GM10266 (cell line): ENCODE measurements around the gene ASB1.

Experiments
- DNase-seq: peaks from one replicate; pipeline ENCODE4 v3.0.0; 2012; ENCODE audit errors: extremely low spot score
- CTCF ChIP-seq: IDR thresholded peaks from 2 replicates; pipeline ENCODE4 v1.5.1; 2012; ENCODE audit warnings: mild to moderate bottlenecking, low read depth; ENCODE audit not compliant: control insufficient read depth, insufficient read depth; ENCODE audit errors: missing control alignments

ASB1 gene

GRCh38 chr2:238473523-238473922, 46.8 kb downstream of the ASB1 start:
- TF ChIP-seq CTCF: no peak
- DNase-seq: no peak

DNA sequence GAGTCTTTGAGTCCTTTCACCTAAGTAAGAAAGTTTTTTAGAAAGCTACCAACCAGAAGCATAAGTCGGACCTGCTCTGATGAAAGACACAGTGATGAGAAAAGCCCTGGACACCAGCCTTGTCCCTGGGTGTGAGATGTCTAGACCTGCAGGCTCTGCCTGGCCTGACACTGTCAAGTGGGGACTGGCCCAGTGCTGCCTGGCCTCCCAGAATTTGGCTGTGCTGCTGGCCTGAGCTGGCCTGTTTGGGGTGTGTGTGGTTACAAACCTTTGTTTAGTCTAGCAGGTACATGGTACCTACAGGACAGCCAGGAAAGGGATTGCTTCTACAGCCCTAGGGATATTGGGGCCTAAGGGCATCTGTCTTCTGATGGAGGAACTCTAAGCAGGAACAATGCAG, 48.3 kb downstream of the ASB1 start:
- TF ChIP-seq CTCF: no peak

GRCh38 chr2:238475566-238475965, 48.8 kb downstream of the ASB1 start:
- DNase-seq: no peak
- no peak for TF ChIP-seq CTCF

More for the DNA sequence above, 48.3 kb downstream of the ASB1 start:
- no peak for DNase-seq

DNA sequence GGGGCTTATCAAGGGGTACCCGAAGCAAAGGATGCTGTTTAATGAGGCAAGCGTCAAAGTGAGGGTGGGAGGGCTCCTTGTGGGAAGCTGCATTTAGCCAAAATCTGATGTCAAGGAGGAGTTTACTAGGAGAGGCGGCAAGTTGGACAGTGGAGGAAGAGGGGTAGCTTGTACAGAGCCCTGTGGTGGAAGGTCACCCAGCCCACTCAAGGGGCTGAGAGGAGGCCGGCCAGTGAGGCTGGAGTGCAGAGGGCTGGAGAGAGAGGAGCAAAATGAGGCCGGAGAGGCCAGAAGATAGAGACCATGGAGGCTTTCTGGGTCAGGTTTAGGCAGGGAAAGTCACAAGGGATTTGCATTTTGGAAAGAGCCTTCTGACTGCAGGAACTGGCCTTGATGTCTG, 49.5 kb downstream of the ASB1 start:
- no peak for TF ChIP-seq CTCF
- DNase-seq: no peak

GRCh38 chr2:238478216-238478615, 51.5 kb downstream of the ASB1 start:
- TF ChIP-seq CTCF: no peak
- no peak for DNase-seq

DNA sequence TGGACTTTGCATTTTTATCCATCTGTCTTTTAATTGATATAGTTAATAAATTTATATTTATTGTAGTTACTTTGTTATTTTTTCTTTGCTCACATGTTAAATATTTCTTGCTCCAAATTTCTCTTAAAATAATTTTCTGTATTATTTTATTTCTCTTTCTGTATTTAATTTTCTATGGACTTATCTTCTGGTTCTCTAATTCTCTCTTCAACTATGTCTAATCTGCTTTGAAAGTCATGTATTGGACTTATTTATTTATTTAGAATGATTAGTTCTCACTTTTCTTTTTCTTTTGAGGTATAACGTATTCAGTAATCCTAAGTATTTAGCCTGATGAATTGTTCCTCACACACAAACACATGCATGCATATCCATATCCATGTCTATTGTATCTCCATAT, 53.1 kb downstream of the ASB1 start:
- no peak for TF ChIP-seq CTCF
- DNase-seq: no peak

GRCh38 chr2:238483021-238483420, 56.3 kb downstream of the ASB1 start:
- no peak for TF ChIP-seq CTCF
- no peak for DNase-seq

GRCh38 chr2:238483656-238484055, 56.9 kb downstream of the ASB1 start:
- no peak for TF ChIP-seq CTCF

More at GRCh38 chr2:238483656-238484055, 56.9 kb downstream of the ASB1 start:
- no peak for DNase-seq
